KOPT-K1 (cell line): ENCODE data around the gene TOP3A.

Source experiments
- H3K27ac ChIP-seq: fragments of 200-600 bp; sonication (generic); 2 replicates; pipeline ENCODE4 v1.5.1; 2016; ENCODE audit warnings: antibody characterized with exemption, mild to moderate bottlenecking, low read depth, low read length; ENCODE audit not compliant: poor library complexity, severe bottlenecking
- H3K36me3 ChIP-seq: fragments of 200-600 bp; sonication (generic); 2 replicates; pipeline ENCODE4 v1.5.1; 2017; ENCODE audit warnings: antibody characterized with exemption, mild to moderate bottlenecking, low read length, moderate library complexity; ENCODE audit not compliant: insufficient read depth
- H3K9me3 ChIP-seq: fragments of 200-600 bp; sonication (generic); 2 replicates; pipeline ENCODE4 v1.5.1; 2017; ENCODE audit warnings: antibody characterized with exemption, low read length, mild to moderate bottlenecking; ENCODE audit not compliant: insufficient read depth, poor library complexity, severe bottlenecking

The TOP3A gene

GRCh38 chr17:18246109-18246725, 68.6 kb downstream of the TOP3A start:
- Histone ChIP-seq H3K27ac (no peak overlapping the region), H3K9me3 (no peaks in the 10 kb centered on the region), H3K36me3 (peaks cover 83% of the 10 kb centered on the region)

- no peaks in the 10 kb centered on the region for H3K9me3 ChIP-seq
- H3K36me3 ChIP-seq, result peaks cover 73% of the 10 kb centered on the region
- no peak overlapping the region for H3K27ac ChIP-seq
Measured at GRCh38 chr17:18245038-18245776, 69.6 kb downstream of the TOP3A start.

DNA sequence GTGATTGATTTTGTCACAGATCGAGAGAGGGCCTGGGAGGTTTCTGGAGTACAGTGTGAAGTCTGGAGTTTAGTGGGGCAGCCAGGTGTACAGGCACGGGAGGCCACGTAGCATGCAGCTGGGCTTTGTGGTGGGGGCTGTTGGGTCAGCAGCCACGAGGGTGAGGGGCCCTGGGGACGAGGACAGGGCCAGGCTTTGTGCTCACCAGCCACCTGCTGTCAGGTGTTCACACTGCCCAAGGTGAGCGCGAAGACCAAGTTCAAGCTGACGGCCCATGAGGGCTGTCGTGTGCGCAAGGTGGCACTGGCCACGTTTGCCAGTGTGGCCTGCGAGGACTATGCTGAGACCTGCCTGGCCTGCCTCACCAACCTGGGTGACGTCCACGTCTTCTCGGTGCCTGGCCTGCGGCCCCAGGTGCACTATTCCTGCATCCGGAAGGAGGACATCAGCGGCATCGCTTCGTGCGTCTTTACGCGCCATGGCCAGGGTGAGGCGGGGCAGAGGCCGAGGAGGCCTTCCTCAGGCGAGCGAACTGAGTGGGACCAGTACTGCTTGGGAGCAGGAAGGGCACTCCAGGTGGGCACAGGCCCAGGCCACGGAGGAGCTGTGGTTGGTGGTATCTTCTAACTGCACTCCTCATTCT, 73.4 kb downstream of the TOP3A start:
- Histone ChIP-seq H3K9me3 (no peaks in the 10 kb centered on the region), H3K36me3 (peaks cover 51% of the 10 kb centered on the region), H3K27ac (no peak overlapping the region)

- Histone ChIP-seq H3K9me3 (no peaks in the 10 kb centered on the region), H3K27ac (no peak overlapping the region), H3K36me3 (peaks cover 51% of the 10 kb centered on the region)
Measured at GRCh38 chr17:18240449-18240848, 74.3 kb downstream of the TOP3A start.

DNA sequence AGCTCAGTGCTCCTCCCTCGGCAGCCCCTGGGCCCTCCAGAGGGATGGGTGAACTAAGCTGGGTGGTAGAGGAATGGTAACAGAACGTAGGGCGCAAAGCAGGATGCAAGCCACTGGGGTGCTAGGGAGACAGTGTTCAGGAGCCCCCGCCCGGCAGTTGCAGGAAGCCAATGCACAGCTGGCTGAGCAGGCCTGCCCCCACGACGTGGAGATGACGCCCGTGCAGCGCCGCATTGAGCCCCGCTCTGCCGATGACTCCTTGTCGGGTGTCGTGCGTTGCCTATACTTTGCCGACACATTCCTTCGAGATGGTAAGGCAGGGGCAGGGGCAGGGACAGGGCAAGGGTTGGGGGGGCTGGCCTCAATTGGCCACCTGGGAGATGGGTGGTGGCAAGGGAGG, 76.5 kb downstream of the TOP3A start:
- Histone ChIP-seq H3K9me3 (no peaks in the 10 kb centered on the region), H3K27ac (no peak overlapping the region), H3K36me3 (peaks cover 56% of the 10 kb centered on the region)

GRCh38 chr17:18237461-18237860, 77.3 kb downstream of the TOP3A start:
- peaks cover 54% of the 10 kb centered on the region for H3K36me3 ChIP-seq
- no peak overlapping the region for H3K27ac ChIP-seq
- no peaks in the 10 kb centered on the region for H3K9me3 ChIP-seq

GRCh38 chr17:18236494-18236893, 78.3 kb downstream of the TOP3A start:
- H3K27ac ChIP-seq, result no peak overlapping the region
- peaks cover 45% of the 10 kb centered on the region for H3K36me3 ChIP-seq
- H3K9me3 ChIP-seq, result no peaks in the 10 kb centered on the region

DNA sequence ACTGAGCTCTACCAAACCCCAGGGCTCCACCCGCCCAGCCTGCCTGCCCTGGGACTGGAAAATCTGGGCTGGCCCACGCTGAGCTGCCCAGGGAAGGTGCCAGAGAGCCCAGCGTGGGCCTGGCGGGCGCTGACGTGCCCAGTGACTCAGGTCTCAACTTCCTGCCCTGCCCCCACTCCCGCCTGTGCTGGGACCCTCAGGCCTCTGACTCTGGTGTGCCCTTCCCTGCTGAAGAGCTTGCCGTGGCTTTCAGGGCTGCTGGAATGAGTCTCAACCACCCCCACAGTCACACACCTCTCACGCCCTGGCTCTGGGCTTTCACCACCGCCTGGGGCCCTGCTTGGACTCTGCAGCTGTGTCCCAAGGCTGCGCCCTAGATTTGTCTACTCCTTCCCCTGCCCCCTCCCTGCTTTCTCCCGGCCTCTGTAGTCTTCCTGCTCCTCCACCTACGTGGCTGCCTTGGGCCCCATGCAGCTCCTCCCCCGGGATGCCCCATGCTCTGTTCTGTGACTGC, 79.0 kb downstream of the TOP3A start:
- H3K9me3 ChIP-seq, result no peaks in the 10 kb centered on the region
- H3K27ac ChIP-seq, result no peak overlapping the region
- peaks cover 41% of the 10 kb centered on the region for H3K36me3 ChIP-seq

DNA sequence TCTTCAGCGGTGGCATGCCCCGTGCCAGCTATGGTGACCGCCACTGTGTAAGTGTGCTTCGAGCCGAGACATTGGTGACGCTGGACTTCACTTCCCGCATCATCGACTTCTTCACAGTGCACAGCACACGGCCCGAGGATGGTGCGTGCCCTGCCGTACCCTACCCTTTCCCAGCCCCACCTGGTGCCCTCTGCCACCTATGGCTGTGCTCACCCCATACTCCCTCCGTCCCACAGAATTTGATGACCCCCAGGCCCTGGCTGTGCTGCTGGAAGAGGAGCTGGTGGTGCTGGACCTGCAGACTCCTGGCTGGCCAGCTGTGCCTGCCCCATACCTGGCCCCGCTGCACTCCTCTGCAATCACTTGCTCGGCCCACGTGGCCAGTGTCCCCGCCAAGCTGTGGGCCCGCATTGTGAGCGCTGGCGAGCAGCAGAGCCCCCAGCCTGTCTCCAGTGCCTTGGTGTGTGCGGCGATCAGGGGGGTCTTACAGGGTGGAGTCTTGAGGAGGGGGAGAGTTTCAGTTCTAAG, 79.9 kb downstream of the TOP3A start:
- peaks cover 41% of the 10 kb centered on the region for H3K36me3 ChIP-seq
- no peaks in the 10 kb centered on the region for H3K9me3 ChIP-seq
- no peak overlapping the region for H3K27ac ChIP-seq

DNA sequence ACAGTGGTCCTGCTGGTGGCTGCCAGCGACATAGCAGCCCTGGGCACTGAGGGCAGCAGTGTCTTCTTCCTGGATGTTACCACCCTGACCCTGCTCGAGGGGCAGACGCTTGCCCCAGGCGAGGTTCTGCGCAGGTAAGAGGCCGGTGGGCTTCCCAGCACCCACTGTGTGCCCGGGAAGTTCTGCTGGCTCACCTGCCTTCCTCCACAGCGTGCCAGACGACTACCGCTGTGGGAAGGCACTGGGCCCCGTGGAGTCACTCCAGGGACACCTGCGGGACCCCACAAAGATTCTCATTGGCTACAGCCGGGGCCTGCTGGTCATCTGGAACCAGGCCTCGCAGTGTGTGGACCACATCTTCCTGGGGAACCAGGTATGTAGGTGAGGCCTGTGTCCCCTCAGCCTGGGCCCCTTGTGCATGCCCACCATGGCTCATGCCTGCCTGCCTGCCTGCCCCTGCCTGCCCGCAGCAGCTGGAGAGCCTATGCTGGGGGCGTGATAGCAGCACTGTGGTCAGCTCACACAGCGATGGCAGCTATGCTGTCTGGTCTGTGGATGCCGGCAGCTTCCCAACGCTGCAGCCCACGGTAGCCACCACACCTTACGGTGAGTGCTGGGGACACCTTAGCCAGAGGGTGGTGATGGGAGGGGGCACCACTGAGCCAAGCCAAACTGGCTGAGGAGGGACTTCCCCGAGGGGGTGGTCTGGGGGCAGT, 80.8 kb downstream of the TOP3A start:
- H3K36me3 ChIP-seq, result peaks cover 41% of the 10 kb centered on the region
- H3K9me3 ChIP-seq, result no peaks in the 10 kb centered on the region
- H3K27ac ChIP-seq, result no peak overlapping the region

- H3K27ac ChIP-seq, result no peak overlapping the region
- peaks cover 27% of the 10 kb centered on the region for H3K36me3 ChIP-seq
- no peaks in the 10 kb centered on the region for H3K9me3 ChIP-seq
Measured at GRCh38 chr17:18231164-18231563, 83.6 kb downstream of the TOP3A start.

- Histone ChIP-seq H3K36me3 (peaks cover 21% of the 10 kb centered on the region; the same call in 1 of the 2 replicates), H3K27ac (no peak overlapping the region), H3K9me3 (no peaks in the 10 kb centered on the region)
Measured at GRCh38 chr17:18230288-18231141, 84.3 kb downstream of the TOP3A start.

DNA sequence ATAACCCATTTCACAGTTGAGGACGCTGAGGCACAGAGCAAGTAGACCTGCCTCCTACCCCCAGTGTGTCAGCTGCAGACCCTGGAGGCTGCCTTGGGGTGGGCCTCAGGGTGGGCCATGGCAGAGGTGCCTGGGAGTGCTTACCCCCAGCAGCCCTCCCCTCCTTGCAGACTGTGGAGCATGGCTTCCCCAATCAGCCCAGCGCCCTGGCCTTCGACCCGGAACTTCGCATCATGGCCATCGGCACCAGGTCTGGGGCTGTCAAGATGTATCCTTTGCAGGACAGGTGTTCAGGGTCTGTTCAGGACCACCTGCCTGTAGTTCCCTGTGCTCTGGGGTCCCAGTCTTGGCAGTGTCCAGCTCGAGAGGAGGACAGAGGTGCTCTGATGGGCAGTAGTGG, 85.0 kb downstream of the TOP3A start:
- no peaks in the 10 kb centered on the region for H3K9me3 ChIP-seq
- peaks cover 13% of the 10 kb centered on the region; the same call in 1 of the 2 replicates for H3K36me3 ChIP-seq
- H3K27ac ChIP-seq, result no peak overlapping the region

DNA sequence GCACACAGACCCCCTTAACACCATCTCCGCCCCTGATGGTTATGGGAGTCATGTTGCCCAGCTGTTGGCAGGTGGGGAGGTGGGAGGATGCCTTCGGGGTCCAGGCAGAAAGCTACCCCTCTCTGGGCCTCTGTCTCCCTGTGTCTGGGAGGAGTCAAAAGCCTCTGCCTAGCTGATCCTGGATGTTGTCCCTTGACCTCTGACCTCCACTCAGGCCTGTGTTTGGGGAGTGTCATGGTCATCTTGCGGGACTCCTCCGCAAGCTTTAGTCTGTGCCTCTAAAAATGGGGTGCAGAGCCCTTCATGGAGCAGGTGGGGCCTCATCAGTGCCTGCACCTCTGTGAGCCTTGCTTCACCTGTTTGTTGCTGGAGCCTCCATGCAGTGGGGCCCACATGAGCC, 85.5 kb downstream of the TOP3A start:
- H3K27ac ChIP-seq, result no peak overlapping the region
- H3K9me3 ChIP-seq, result no peaks in the 10 kb centered on the region
- H3K36me3 ChIP-seq, result peaks cover 10% of the 10 kb centered on the region; the same call in 1 of the 2 replicates
